Gastrocnemius medialis (tissue), 4 donors: Measurements from ENCODE around the gene ADIG. TPM values are rescaled to one million over a fixed set of nuclear protein-coding genes. Genes with fewer than 3 reads are reported as not detected.

Experiments
- ATAC-seq, 2 donors: fragments of 150-250 bp; one replicate each; pipeline ENCODE4 v1.9.1; 2016
- DNase-seq, 2 donors: peaks; one replicate each; pipeline ENCODE4 v3.0.0-alpha.2; 2019
- H3K27ac ChIP-seq, 4 donors: fragments of 200-600 bp; sonication (generic); 1 replicate in 1 of 4; 2 replicates in 3 of 4; pipeline ENCODE4 v1.5.1; 2016 to 2018; ENCODE audit warnings: mild to moderate bottlenecking in 2 of 4, moderate library complexity in 1 of 4
- H3K27me3 ChIP-seq, 3 donors: fragments of 200-600 bp; sonication (generic) in 2 of 3; 1 replicate in 1 of 3; 2 replicates in 2 of 3; pipeline versions ENCODE4 v1.5.1 to v1.6.0; 2016 to 2019; ENCODE audit warnings: mild to moderate bottlenecking in 1 of 3, moderate library complexity in 1 of 3
- H3K36me3 ChIP-seq, 2 donors: fragments of 200-600 bp; sonication (generic) in 1 of 2; one replicate each; pipeline ENCODE4 v1.5.1; 2017 to 2018
- H3K4me1 ChIP-seq, 2 donors: fragments of 200-600 bp; sonication (generic) in 1 of 2; one replicate each; pipeline ENCODE4 v1.5.1; 2016 to 2017; ENCODE audit warnings: mild to moderate bottlenecking in 2 of 2
- H3K4me3 ChIP-seq, 4 donors: fragments of 200-600 bp; sonication (generic) in 3 of 4; 1 replicate in 1 of 4; 2 replicates in 3 of 4; pipeline ENCODE4 v1.5.1; 2016 to 2019; ENCODE audit warnings: mild to moderate bottlenecking in 2 of 4
- H3K9me3 ChIP-seq, 3 donors: fragments of 200-600 bp; sonication (generic) in 2 of 3; 1 replicate in 1 of 3; 2 replicates in 2 of 3; pipeline ENCODE4 v1.5.1; 2016 to 2019
- CTCF ChIP-seq, 5 experiments: fragments of 450-650 bp in 3 of 5; fragments of 200-600 bp in 2 of 5; sonication (generic) in 2 of 5; IDR thresholded peaks in 4 of 5; conservative IDR thresholded peaks in 1 of 5; 1 replicate in 4 of 5; 2 replicates in 1 of 5; pipeline ENCODE4 v1.5.1; 2016 to 2019; ENCODE audit warnings: antibody characterized with exemption in 5 of 5, mild to moderate bottlenecking in 3 of 5, moderate library complexity in 3 of 5
- POLR2A ChIP-seq, 2 donors: fragments of 450-650 bp; IDR thresholded peaks; one replicate each; pipeline ENCODE4 v1.6.1; 2017; ENCODE audit warnings: antibody characterized with exemption in 2 of 2, mild to moderate bottlenecking in 2 of 2, moderate library complexity in 2 of 2
- in situ Hi-C, 4 donors: fragments of 200-750 bp; cut with MboI; loops; one replicate each; pipeline versions ENCODE4 v1.15.0 to v1.8.0; 2017; ENCODE audit warnings: low sequenced_read_pairs in 4 of 4
- intact Hi-C: fragments of 100-400 bp; cut with DNase I; formaldehyde crosslinking; loops from one replicate; pipeline ENCODE4 v1.15.1; 2023; ENCODE audit warnings: low total_unique reads
- total RNA-seq, 4 donors: library from RNA; depleted of rRNA; stranded (reverse); fragments of >200 nt; gene quantifications; one replicate each; pipeline versions ENCODE4 v1.1.0 to v1.2.3, GENCODE V29; 2016

ADIG gene
- total RNA-seq, 4 donors from 2014 or later = not detected

GRCh38 chr20:38635721-38636288, 54.8 kb downstream of the ADIG start:
- no peaks in the 10 kb centered on the region for H3K9me3 ChIP-seq
- H3K27me3 ChIP-seq = peaks cover 0 to 10% (median 0%) of the 10 kb centered on the region in 3 donors
- no peak for TF ChIP-seq CTCF (IDR thresholded peaks at IDR 0.05 in 4 of 5, conservative IDR thresholded peaks at IDR 0.05 in 1 of 5)
- no peak for TF ChIP-seq POLR2A (IDR thresholded peaks at IDR 0.05)
- H3K27ac ChIP-seq = no peak overlapping the region
- intact Hi-C loops = no loop called here
- no peaks in the 10 kb centered on the region for H3K36me3 ChIP-seq
- H3K4me1 ChIP-seq = no peaks in the 10 kb centered on the region
- in situ Hi-C loops = loop anchor here in 1 of 4 donors (25.0 kb wide), 1 partner anchor 251 kb away; no protein-coding TSS in a partner anchor
- DNase-seq (no peak), ATAC-seq (no peak)
- no peak overlapping the region for H3K4me3 ChIP-seq

Other genes starting within 250 kb of the ADIG start
- gene LBP, start 234.7 kb upstream of the ADIG start, total RNA-seq = 10 to 100 TPM in 1 of 4 donors, 1 to 10 TPM in 3; 1.4 to 17.9 (median 6.5) TPM
- gene SNHG17, start 145.9 kb upstream of the ADIG start, total RNA-seq = 10 to 100 TPM in 1 of 4 donors, 1 to 10 TPM in 3; 6.0 to 12.2 (median 8.7) TPM
- gene RALGAPB, start 108.4 kb upstream of the ADIG start, total RNA-seq = 10 to 100 TPM; 23.2 to 28.8 (median 26.0) TPM
- gene ARHGAP40, start 20.6 kb downstream of the ADIG start, total RNA-seq = not detected
- not detected for gene SLC32A1, start 143.3 kb downstream of the ADIG start, total RNA-seq
- 1 to 10 TPM; 6.3 to 10.0 (median 8.0) TPM for gene ACTR5, start 167.3 kb downstream of the ADIG start, total RNA-seq
- 1 to 10 TPM in 1 of 4 donors, under 1 TPM in 3; 0.16 to 2.4 (median 0.59) TPM for gene PPP1R16B, start 224.5 kb downstream of the ADIG start, total RNA-seq